GM21390 (cell line): Measurements from ENCODE around the gene F10.

ENCODE experiments used
- ATAC-seq: cut with Tn5 transposase; IDR thresholded peaks from one replicate; pipeline ENCODE4 v1.9.1; 2021; ENCODE audit not compliant: unreplicated experiment

Gene F10

DNA sequence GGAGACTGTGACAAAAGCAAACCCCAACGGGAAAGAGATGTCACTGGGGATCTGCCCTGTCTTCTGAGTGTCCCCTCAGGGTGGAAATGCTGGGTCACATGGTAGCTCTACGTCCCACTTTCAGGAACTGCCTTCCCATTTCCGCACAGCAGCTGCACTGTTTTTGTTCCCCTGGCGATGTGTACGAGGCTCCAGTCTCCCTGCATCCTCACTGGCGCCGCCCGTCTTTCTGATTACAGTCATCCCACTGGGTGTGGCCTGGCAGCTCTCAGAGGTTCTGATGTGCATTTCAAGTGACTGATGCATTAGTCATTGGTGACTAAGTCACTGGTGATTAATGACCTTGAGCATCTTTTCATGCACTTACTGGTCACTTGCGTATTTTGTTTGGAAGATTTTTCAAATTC lies 64.7 kb downstream of the F10 start:
- no peak for ATAC-seq

- ATAC-seq: no peak
Observed at GRCh38 chr13:113187883-113188665, 65.5 kb downstream of the F10 start.

- no peak for ATAC-seq
Observed at GRCh38 chr13:113190181-113190580, 67.6 kb downstream of the F10 start.

DNA sequence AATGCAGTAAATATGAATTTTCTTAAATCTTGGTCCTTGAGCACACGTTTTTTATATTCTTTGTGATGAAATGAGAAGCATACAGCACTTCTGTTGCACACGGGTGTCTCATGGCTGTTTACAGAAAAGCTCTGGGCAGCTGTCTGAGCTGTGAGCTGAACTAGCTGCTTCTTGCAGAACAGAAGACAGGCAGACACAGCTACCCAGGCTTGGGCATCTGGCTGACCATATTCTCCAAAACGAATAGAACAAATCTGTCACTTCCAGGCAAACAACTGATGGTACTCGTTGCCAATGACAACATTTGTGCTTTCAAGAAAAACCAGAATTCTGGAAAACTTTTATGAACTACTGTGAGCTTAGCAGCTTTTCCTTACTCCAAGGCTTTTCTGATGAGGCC lies 69.7 kb downstream of the F10 start:
- ATAC-seq: no peak

DNA sequence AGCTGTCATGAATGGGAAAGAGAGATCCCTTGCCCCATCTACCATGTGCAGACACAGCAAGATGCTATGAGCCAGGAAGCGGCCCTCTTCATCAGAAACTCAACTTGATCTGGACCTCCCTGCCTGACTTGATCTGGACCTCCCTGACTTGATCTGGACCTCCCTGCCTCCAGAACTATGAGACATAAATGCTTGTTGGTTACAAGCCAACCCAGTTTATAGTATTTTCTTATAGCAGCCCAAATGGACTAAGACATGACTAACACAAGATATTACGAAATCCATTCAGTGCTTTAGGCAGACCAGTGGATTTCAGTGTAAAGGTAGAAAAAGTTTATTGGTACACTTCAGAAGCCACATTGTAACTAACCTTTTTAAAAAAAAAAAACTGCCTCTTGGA lies 70.3 kb downstream of the F10 start:
- ATAC-seq: no peak

GRCh38 chr13:113195360-113195759 lies 72.8 kb downstream of the F10 start:
- no peak for ATAC-seq

GRCh38 chr13:113196970-113197737 lies 74.6 kb downstream of the F10 start:
- no peak for ATAC-seq
